ENCODE measurements around the gene LDB3. TPM values are rescaled to one million over a fixed set of nuclear protein-coding genes. Genes with fewer than 3 reads are reported as not detected.
A peak's percentile ranks its signal among the peaks of the same experiment; 100 is the strongest.

LDB3 gene
- total and polyA plus RNA-seq, 2 of the 8 experiments (the other 6 are each of a cell fraction or from before 2014, with no cell fraction given), result 0.20 to 0.43 TPM

DNA sequence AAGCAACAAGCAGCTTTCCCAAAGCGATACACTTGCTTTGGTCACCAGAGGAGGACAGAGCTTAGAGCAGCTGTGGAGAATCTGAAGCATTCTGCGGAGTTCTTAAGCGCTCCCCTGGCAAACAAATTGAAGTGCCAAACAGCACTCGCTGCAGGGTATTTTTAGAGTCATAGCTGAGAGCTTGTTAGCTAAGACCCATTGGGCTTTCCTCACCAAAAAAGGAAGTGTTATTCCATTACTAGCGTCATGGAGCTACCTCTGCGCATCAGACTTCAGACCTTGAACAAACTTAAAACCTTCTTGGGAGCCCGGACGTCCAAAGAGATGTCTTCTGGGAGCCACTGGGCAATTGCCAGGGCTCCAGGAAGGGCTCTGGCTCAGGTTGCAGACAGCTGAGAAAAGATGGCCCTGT, 65.0 kb downstream of the LDB3 start:
- H4K5ac ChIP-seq (ENCODE audit: insufficient read length, low read depth, low read length), result no peak overlapping the region
- H2AFZ ChIP-seq (ENCODE audit: low read length), result peak overlapping the region; percentile 79; the same call in 1 of the 2 replicates
- no peak overlapping the region for H2AK5ac ChIP-seq (ENCODE audit: low read depth, low read length)
- H4K20me1 ChIP-seq (replicated peaks in 1 of 2; ENCODE audit: control insufficient read depth in 1 of 2, insufficient read depth in 2 of 2, low read length in 2 of 2), result no peaks in the 10 kb centered on the region
- H2BK120ac ChIP-seq (replicated peaks; ENCODE audit: low read depth, low read length), result no peak overlapping the region
- ChIA-PET CTCF (ENCODE audit: partially characterized antibody) (interaction anchor here (0.9 to 3.1 kb wide), 13 partner anchors 9 to 167 kb away, joined by 3 to 17 read pairs (median 4); no protein-coding TSS in a partner anchor), POLR2A (ENCODE audit: partially characterized antibody) (interaction anchor here (1.0 to 3.1 kb wide), 7 partner anchors 11 to 37 kb away, joined by 3 to 12 read pairs (median 3); partner anchors contain the start of gene BMPR1A)
- H3K9ac ChIP-seq (replicated peaks in 1 of 4; ENCODE audit: extremely low read depth in 1 of 4, low read depth in 3 of 4, low read length in 3 of 4), result no peak overlapping the region
- no peak overlapping the region for H3K27ac ChIP-seq (ENCODE audit: low read depth, low read length)
- H3K36me3 ChIP-seq (ENCODE audit: control insufficient read depth in 2 of 4, insufficient read depth in 4 of 4, low read length in 3 of 4), result no peaks in the 10 kb centered on the region
- peaks cover 0 to 4% (median 0%) of the 10 kb centered on the region in 4 experiments; a peak in 2 of 7 replicates for H3K4me1 ChIP-seq (replicated peaks in 1 of 4; ENCODE audit: control insufficient read depth in 3 of 4, insufficient read depth in 4 of 4, low read length in 3 of 4)
- H3K23me2 ChIP-seq (ENCODE audit: low read depth, low read length), result no peaks in the 10 kb centered on the region
- no peak overlapping the region for H4K91ac ChIP-seq (replicated peaks; ENCODE audit: insufficient read length, low read length)
- H3K27me3 ChIP-seq (replicated peaks in 1 of 4; ENCODE audit: control insufficient read depth in 3 of 4, extremely low read depth in 1 of 4, insufficient read depth in 3 of 4, low read length in 3 of 4), result no peaks in the 10 kb centered on the region
- FAIRE-seq, result no peak
- no peak overlapping the region for H2BK15ac ChIP-seq (ENCODE audit: low read length)
- no peak overlapping the region for H3K4me3 ChIP-seq (ENCODE audit: extremely low read depth in 1 of 4, insufficient read depth in 2 of 4, low read depth in 3 of 4, low read length in 4 of 4)
- TF ChIP-seq RBBP5 (IDR thresholded peaks at IDR 0.05; ENCODE audit: borderline replicate concordance, low read depth, low read length) (no peak), JUND (IDR thresholded peaks at IDR 0.05; ENCODE audit: low read length) (no peak), NRF1 (IDR thresholded peaks at IDR 0.05; ENCODE audit: low read depth, low read length) (no peak), SP4 (IDR thresholded peaks at IDR 0.05; ENCODE audit: low read length) (no peak), PHF8 (conservative IDR thresholded peaks at IDR 0.05; ENCODE audit: low read depth, low read length) (no peak), HDAC6 (IDR thresholded peaks at IDR 0.05; ENCODE audit: low read depth, low read length) (no peak)
- TF ChIP-seq, protein P1, sequence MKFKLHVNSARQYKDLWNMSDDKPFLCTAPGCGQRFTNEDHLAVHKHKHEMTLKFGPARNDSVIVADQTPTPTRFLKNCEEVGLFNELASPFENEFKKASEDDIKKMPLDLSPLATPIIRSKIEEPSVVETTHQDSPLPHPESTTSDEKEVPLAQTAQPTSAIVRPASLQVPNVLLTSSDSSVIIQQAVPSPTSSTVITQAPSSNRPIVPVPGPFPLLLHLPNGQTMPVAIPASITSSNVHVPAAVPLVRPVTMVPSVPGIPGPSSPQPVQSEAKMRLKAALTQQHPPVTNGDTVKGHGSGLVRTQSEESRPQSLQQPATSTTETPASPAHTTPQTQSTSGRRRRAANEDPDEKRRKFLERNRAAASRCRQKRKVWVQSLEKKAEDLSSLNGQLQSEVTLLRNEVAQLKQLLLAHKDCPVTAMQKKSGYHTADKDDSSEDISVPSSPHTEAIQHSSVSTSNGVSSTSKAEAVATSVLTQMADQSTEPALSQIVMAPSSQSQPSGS (IDR thresholded peaks at IDR 0.05; ENCODE audit: low read length), result no peak
- TF ChIP-seq, protein P2, sequence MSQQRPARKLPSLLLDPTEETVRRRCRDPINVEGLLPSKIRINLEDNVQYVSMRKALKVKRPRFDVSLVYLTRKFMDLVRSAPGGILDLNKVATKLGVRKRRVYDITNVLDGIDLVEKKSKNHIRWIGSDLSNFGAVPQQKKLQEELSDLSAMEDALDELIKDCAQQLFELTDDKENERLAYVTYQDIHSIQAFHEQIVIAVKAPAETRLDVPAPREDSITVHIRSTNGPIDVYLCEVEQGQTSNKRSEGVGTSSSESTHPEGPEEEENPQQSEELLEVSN (IDR thresholded peaks at IDR 0.05), result no peak
- no peaks in the 10 kb centered on the region for H3K79me2 ChIP-seq (ENCODE audit: control insufficient read depth in 1 of 2, insufficient read depth in 2 of 2, low read length in 2 of 2)
- H2BK12ac ChIP-seq (ENCODE audit: low read depth, low read length), result no peak overlapping the region
- H3K4ac ChIP-seq (replicated peaks; ENCODE audit: insufficient read length, low read depth, low read length), result no peak overlapping the region
- no peak for DNase-seq (ENCODE audit: low read depth in 1 of 2, low spot score in 2 of 2)
- no peak overlapping the region for H2BK5ac ChIP-seq (ENCODE audit: low read depth, low read length)
- H3K14ac ChIP-seq (ENCODE audit: insufficient read length), result no peak overlapping the region
- H4K8ac ChIP-seq (ENCODE audit: extremely low read depth, insufficient read depth, low read length), result no peak overlapping the region
- no peak overlapping the region for H3K4me2 ChIP-seq (ENCODE audit: insufficient read depth in 1 of 2, low read depth in 2 of 2, low read length in 2 of 2)
- H3K56ac ChIP-seq (replicated peaks; ENCODE audit: insufficient read length, low read depth, low read length), result no peak overlapping the region
- H2BK20ac ChIP-seq (ENCODE audit: low read length), result no peak overlapping the region
- WGBS, 2 experiments (ENCODE audit: extremely low coverage in 1 of 2, insufficient coverage in 1 of 2, insufficient read length in 1 of 2, insufficient replicate concordance in 2 of 2, low coverage in 1 of 2, low lambda C conversion rate in 2 of 2, missing lambda C conversion rate in 1 of 2), result 86% methylated on average over 8 of the region's 8 CpGs; no CpG with 5 or more reads in 1 of the 2 experiments
- no peaks in the 10 kb centered on the region for H3K79me1 ChIP-seq (ENCODE audit: low read depth, low read length)
- H3K18ac ChIP-seq (ENCODE audit: extremely low read depth, low read length), result peak overlapping the region; percentile 20; the same call in 1 of the 2 replicates
- H3K9me3 ChIP-seq (ENCODE audit: insufficient read depth in 2 of 2, low read depth in 1 of 2, low read length in 1 of 2), result no peaks in the 10 kb centered on the region
- H3K23ac ChIP-seq (ENCODE audit: insufficient read length), result no peak overlapping the region

All from H1 (cell line).